SK-N-SH (cell line): Measurements from ENCODE around the gene YY1.

Experiments
- EP300 ChIP-seq, 2 experiments: IDR thresholded peaks; 2 replicates each; pipeline versions ENCODE4 v1.4.0 to v1.6.1; 2012; ENCODE audit warnings: borderline replicate concordance in 1 of 2, low read depth in 1 of 2, low read length in 1 of 2
- EZH2phosphoT487 ChIP-seq: fragments of 200-600 bp; sonication (generic); IDR thresholded peaks from 2 replicates; pipeline ENCODE4 v1.6.1; 2017; ENCODE audit warnings: low read depth, mixed run types, mild to moderate bottlenecking, antibody characterized with exemption, moderate library complexity, borderline replicate concordance
- FOXM1 ChIP-seq: IDR thresholded peaks from 2 replicates; pipeline ENCODE4 v1.4.0; 2012; ENCODE audit warnings: low read depth, mild to moderate bottlenecking
- POLR2AphosphoS5 ChIP-seq: IDR thresholded peaks from 2 replicates; pipeline ENCODE4 v1.6.1; 2012; ENCODE audit warnings: low read depth, low read length
- RAD21 ChIP-seq: IDR thresholded peaks from 2 replicates; pipeline ENCODE4 v1.6.1; 2012; ENCODE audit warnings: mild to moderate bottlenecking, low read length
- SIN3A ChIP-seq: IDR thresholded peaks from 2 replicates; pipeline ENCODE4 v1.6.1; 2012; ENCODE audit warnings: low read depth, mild to moderate bottlenecking, low read length, moderate library complexity, borderline replicate concordance
- TF ChIP-seq, protein P1 (sequence below): IDR thresholded peaks from 2 replicates; pipeline ENCODE4 v1.6.1; 2012; ENCODE audit warnings: mild to moderate bottlenecking, low read depth, low read length, moderate library complexity
- TF ChIP-seq, protein P2 (sequence below): fragments of 200-600 bp; sonication (generic); IDR thresholded peaks from 2 replicates; pipeline ENCODE4 v1.6.1; 2017; ENCODE audit warnings: antibody characterized with exemption, mild to moderate bottlenecking, moderate library complexity
- TF ChIP-seq, protein P3 (sequence below): IDR thresholded peaks from 2 replicates; pipeline ENCODE4 v1.4.0; 2012; ENCODE audit warnings: low read depth, borderline replicate concordance

DNA sequence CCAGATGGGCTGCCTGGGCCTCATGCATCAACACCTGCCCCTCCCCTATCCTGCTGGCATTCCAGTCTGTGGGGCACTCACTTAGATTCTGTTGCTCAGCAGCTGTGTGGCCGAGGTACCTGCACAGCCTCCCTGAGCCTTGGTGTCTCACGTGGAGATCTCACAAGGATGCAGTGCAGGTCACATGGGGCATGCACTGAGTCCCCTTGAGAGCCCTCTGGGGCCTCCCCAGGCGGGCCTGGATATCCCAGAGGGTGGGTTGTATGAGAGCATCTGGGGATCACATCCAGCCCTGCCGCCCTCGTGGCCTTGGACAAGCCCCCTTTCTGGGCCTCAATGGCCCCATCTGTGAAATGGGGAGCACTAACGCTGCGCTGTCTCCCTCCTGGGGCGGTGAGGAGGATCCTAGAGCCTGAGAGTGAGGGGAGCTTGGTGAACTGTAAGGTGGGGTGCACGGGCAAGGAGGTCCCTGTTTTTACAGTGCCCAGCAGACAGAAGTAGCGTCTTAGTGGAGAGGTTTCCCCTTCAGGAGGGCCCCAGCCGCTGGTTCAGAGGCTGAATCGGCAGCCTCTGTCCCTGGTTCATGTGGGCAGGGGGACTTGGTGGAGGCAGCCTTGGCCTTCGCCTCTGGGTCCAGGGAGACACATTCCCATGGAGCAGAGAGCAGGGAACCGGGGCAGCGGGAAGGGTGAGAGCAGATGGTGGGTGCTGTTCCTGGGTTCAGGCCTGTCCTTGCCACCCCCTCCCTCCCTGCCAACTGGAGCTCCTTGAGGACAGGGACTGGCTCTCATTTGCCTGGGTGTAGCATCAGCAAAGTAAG is 83.4 kb downstream of the YY1 start:
- TF ChIP-seq FOXM1 = no peak
- TF ChIP-seq, protein P1, sequence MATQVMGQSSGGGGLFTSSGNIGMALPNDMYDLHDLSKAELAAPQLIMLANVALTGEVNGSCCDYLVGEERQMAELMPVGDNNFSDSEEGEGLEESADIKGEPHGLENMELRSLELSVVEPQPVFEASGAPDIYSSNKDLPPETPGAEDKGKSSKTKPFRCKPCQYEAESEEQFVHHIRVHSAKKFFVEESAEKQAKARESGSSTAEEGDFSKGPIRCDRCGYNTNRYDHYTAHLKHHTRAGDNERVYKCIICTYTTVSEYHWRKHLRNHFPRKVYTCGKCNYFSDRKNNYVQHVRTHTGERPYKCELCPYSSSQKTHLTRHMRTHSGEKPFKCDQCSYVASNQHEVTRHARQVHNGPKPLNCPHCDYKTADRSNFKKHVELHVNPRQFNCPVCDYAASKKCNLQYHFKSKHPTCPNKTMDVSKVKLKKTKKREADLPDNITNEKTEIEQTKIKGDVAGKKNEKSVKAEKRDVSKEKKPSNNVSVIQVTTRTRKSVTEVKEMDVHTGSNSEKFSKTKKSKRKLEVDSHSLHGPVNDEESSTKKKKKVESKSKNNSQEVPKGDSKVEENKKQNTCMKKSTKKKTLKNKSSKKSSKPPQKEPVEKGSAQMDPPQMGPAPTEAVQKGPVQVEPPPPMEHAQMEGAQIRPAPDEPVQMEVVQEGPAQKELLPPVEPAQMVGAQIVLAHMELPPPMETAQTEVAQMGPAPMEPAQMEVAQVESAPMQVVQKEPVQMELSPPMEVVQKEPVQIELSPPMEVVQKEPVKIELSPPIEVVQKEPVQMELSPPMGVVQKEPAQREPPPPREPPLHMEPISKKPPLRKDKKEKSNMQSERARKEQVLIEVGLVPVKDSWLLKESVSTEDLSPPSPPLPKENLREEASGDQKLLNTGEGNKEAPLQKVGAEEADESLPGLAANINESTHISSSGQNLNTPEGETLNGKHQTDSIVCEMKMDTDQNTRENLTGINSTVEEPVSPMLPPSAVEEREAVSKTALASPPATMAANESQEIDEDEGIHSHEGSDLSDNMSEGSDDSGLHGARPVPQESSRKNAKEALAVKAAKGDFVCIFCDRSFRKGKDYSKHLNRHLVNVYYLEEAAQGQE = no peak
- TF ChIP-seq EZH2phosphoT487 = no peak
- TF ChIP-seq, protein P2, sequence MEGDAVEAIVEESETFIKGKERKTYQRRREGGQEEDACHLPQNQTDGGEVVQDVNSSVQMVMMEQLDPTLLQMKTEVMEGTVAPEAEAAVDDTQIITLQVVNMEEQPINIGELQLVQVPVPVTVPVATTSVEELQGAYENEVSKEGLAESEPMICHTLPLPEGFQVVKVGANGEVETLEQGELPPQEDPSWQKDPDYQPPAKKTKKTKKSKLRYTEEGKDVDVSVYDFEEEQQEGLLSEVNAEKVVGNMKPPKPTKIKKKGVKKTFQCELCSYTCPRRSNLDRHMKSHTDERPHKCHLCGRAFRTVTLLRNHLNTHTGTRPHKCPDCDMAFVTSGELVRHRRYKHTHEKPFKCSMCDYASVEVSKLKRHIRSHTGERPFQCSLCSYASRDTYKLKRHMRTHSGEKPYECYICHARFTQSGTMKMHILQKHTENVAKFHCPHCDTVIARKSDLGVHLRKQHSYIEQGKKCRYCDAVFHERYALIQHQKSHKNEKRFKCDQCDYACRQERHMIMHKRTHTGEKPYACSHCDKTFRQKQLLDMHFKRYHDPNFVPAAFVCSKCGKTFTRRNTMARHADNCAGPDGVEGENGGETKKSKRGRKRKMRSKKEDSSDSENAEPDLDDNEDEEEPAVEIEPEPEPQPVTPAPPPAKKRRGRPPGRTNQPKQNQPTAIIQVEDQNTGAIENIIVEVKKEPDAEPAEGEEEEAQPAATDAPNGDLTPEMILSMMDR = no peak
- TF ChIP-seq, protein P3, sequence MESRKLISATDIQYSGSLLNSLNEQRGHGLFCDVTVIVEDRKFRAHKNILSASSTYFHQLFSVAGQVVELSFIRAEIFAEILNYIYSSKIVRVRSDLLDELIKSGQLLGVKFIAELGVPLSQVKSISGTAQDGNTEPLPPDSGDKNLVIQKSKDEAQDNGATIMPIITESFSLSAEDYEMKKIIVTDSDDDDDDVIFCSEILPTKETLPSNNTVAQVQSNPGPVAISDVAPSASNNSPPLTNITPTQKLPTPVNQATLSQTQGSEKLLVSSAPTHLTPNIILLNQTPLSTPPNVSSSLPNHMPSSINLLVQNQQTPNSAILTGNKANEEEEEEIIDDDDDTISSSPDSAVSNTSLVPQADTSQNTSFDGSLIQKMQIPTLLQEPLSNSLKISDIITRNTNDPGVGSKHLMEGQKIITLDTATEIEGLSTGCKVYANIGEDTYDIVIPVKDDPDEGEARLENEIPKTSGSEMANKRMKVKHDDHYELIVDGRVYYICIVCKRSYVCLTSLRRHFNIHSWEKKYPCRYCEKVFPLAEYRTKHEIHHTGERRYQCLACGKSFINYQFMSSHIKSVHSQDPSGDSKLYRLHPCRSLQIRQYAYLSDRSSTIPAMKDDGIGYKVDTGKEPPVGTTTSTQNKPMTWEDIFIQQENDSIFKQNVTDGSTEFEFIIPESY = no peak
- TF ChIP-seq SIN3A = no peak
- TF ChIP-seq POLR2AphosphoS5 = no peak
- TF ChIP-seq EP300 (IDR thresholded peaks at IDR 0.05; ENCODE audit: borderline replicate concordance in 1 of 2, low read depth in 1 of 2, low read length in 1 of 2) = no peak
- no peak for TF ChIP-seq RAD21
